Bronchial epithelial cell (primary cell): ENCODE data around the gene FURIN. TPM values are rescaled to one million over a fixed set of nuclear protein-coding genes. Genes with fewer than 3 reads are reported as not detected.

ENCODE experiments used
- DNase-seq: peaks from one replicate; pipeline ENCODE4 v3.0.0-alpha.2; 2010; ENCODE audit warnings: low read depth
- FAIRE-seq: peaks from 2 replicates; lab custom pipeline; 2011; peaks lifted over from hg19 to GRCh38; lab: Jason Lieb, UNC
- H3K27me3 ChIP-seq: 2 replicates; pipeline ENCODE4 v1.5.1; 2011; ENCODE audit warnings: low read length; ENCODE audit not compliant: control insufficient read depth, insufficient read depth
- H3K36me3 ChIP-seq: 2 replicates; pipeline ENCODE4 v1.5.1; 2011; ENCODE audit warnings: low read length; ENCODE audit not compliant: control insufficient read depth, insufficient read depth
- H3K4me3 ChIP-seq: 2 replicates; pipeline ENCODE4 v1.5.1; 2011; ENCODE audit warnings: mild to moderate bottlenecking, low read depth, low read length, control low read depth
- total RNA-seq: library from RNA; depleted of rRNA; stranded (reverse); fragments of >200 nt; gene quantifications from 2 replicates; pipeline ENCODE4 v1.2.1, GENCODE V29; 2014
- TF ChIP-seq, protein P1 (sequence below): IDR thresholded peaks from 2 replicates; pipeline ENCODE4 v1.5.1; 2011; ENCODE audit warnings: mild to moderate bottlenecking, moderate library complexity, low read length, control low read depth, inconsistent platforms; ENCODE audit not compliant: insufficient read depth, severe bottlenecking

FURIN gene
- total RNA-seq, 1 donor from 2014 or later, result 32.1 TPM

DNA sequence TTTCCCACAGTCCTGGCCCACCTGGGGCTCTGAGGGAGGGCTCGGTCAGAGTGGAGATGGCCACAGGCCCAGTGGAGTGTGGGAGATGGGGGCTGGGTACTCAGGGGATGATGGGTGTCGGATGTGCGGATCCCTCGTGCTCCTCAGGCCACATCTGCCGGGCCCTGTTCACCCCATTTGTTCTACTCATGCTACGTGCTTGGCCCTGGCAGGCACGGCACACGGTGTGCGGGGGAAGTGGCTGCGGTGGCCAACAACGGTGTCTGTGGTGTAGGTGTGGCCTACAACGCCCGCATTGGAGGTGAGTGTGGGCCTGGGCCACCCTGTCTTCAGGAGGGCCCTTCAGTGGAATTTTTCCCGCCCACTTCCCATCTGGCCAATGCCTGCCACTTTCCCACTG, 8.9 kb downstream of the FURIN start:
- no peak overlapping the region for H3K4me3 ChIP-seq
- FAIRE-seq (no peak), DNase-seq (no peak)
- TF ChIP-seq, protein P1, sequence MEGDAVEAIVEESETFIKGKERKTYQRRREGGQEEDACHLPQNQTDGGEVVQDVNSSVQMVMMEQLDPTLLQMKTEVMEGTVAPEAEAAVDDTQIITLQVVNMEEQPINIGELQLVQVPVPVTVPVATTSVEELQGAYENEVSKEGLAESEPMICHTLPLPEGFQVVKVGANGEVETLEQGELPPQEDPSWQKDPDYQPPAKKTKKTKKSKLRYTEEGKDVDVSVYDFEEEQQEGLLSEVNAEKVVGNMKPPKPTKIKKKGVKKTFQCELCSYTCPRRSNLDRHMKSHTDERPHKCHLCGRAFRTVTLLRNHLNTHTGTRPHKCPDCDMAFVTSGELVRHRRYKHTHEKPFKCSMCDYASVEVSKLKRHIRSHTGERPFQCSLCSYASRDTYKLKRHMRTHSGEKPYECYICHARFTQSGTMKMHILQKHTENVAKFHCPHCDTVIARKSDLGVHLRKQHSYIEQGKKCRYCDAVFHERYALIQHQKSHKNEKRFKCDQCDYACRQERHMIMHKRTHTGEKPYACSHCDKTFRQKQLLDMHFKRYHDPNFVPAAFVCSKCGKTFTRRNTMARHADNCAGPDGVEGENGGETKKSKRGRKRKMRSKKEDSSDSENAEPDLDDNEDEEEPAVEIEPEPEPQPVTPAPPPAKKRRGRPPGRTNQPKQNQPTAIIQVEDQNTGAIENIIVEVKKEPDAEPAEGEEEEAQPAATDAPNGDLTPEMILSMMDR, result no peak
- H3K36me3 ChIP-seq, result peaks cover 30% of the 10 kb centered on the region
- H3K27me3 ChIP-seq, result no peaks in the 10 kb centered on the region

GRCh38 chr15:90877996-90878395, 9.6 kb downstream of the FURIN start:
- TF ChIP-seq, protein P1, result no peak
- FAIRE-seq (no peak), DNase-seq (no peak)
- Histone ChIP-seq H3K36me3 (peaks cover 30% of the 10 kb centered on the region), H3K4me3 (no peak overlapping the region), H3K27me3 (no peaks in the 10 kb centered on the region)

DNA sequence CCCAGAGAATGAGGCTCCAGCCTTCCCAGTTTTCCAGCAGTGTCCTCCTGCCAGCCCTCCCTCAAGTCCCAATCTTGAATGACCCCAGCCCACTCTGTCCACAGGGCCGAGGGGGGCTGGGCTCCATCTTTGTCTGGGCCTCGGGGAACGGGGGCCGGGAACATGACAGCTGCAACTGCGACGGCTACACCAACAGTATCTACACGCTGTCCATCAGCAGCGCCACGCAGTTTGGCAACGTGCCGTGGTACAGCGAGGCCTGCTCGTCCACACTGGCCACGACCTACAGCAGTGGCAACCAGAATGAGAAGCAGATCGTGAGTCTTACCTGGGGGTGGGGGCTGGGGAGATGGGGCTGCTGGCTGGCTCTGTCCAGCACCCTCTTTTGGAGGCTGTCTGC, 10.3 kb downstream of the FURIN start:
- TF ChIP-seq, protein P1, result no peak
- Histone ChIP-seq H3K27me3 (no peaks in the 10 kb centered on the region), H3K36me3 (peaks cover 30% of the 10 kb centered on the region), H3K4me3 (no peak overlapping the region)
- no peak for FAIRE-seq
- no peak for DNase-seq

- Histone ChIP-seq H3K36me3 (peaks cover 30% of the 10 kb centered on the region), H3K27me3 (no peaks in the 10 kb centered on the region), H3K4me3 (no peak overlapping the region)
- TF ChIP-seq, protein P1, result no peak
- FAIRE-seq (no peak), DNase-seq (no peak)
These were observed 11.5 kb downstream of the FURIN start for GRCh38 chr15:90879730-90880366.

- Histone ChIP-seq H3K4me3 (no peak overlapping the region), H3K27me3 (no peaks in the 10 kb centered on the region), H3K36me3 (peaks cover 28% of the 10 kb centered on the region)
- TF ChIP-seq, protein P1, result no peak
- DNase-seq, result no peak
- no peak for FAIRE-seq
These were observed 12.2 kb downstream of the FURIN start for GRCh38 chr15:90880381-90881145.
